K562 treated with DMSO at 1 percent for 4 hours (cell line): ENCODE results near the gene CC2D2A. TPM values are rescaled to one million over a fixed set of nuclear protein-coding genes. Genes with fewer than 3 reads are reported as not detected.

Experiments
- total RNA-seq: library from RNA; unstranded; fragments of 300-600 nt; gene quantifications from 2 replicates; pipeline ENCODE4 v1.2.3, GENCODE V29; 2022; ENCODE audit not compliant: insufficient read depth

Gene CC2D2A
- total RNA-seq = 4.4 and 6.8 TPM in 2 replicates

DNA sequence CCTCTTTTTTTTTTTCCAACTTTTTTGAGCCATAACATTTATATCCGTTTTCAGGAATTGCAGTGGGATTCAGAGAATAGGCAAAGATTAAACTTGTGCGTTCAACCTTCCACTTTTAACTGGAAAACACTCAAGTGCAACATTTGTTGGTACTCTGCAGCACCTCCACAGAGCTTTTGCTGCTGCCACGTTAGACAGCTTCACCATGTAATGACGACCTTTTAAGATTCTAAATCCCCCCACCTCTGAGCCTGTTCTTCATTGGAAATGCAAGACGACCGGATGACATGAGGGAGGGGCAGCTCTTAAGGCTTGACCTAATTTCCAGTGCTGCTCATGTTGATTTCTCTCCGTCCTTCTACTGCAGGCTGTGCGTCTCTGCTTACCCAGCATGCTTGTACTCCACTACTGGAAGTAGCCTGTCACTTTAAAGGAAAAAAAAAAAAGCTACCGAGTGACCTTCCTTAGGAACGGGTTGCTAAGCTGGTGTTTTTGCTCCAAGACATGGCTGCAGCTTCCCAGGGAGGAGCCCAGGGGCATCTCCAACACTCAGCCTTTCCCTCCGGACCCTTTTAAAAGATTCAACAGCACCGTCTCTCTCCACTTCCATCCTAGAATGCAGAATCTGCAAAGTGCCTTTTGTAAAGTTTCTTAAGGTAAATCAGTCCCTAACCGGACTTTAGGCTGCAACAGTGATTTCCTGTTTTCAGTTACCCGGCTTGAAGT is at the start of gene CC2D2A:
Gene CC2D2A (plus strand): TSS at position 481 of the 726 bp plus-strand sequence. CDS start 6,051 bp downstream, outside the sequence.

DNA sequence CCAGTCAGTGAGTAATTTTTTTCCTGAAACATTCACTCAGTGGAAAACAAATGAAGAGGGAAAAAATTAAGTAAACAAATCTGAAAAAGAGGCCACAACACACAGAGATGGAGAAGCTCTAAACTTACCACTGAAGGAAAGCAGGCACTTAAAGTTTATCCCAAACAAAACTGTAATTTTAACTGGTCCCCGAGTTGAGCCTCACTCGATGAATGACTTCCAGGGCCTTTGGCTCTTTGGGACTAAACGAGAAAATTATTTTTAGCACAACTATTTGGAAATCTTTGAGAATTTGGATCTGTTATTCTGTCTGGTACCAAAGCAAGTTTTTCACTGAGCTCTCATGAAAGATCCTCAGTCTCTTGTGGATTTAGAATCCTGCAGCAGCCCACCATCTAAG is 42.0 kb upstream of the CC2D2A start, which contains the start of gene C1QTNF7:
Gene C1QTNF7 (plus strand): TSS at position 333 of the 400 bp plus-strand sequence. CDS start 7,711 bp downstream, outside the sequence.

Other genes with a start within 250 kb of the CC2D2A start
- not detected in 2 replicates for gene C1QTNF7, start 41.8 kb upstream of the CC2D2A start, total RNA-seq
- gene FBXL5, start 185.5 kb downstream of the CC2D2A start, total RNA-seq = 22.3 and 24.1 TPM in 2 replicates
- gene FAM200B, start 211.9 kb downstream of the CC2D2A start, total RNA-seq = 14.0 and 22.1 TPM in 2 replicates
- not detected in 2 replicates for gene BST1, start 233.2 kb downstream of the CC2D2A start, total RNA-seq